Dedifferentiated amniotic fluid mesenchymal stem cell (primary cell): ENCODE results near the gene SERINC5.
"Not testable (repeated sequence)": the region's sequence is repeated elsewhere in the genome, so short reads cannot be mapped to it uniquely, and the experiment has no call there.

Experiments
- DNase-seq: peaks from one replicate; pipeline ENCODE4 v3.0.0-alpha.2; 2016; ENCODE audit errors: extremely low spot score

SERINC5 gene

GRCh38 chr5:80172067-80172695, 83.7 kb downstream of the SERINC5 start:
- no peak for DNase-seq

- DNase-seq, result no peak
Observed at GRCh38 chr5:80170117-80170535, 85.7 kb downstream of the SERINC5 start.

GRCh38 chr5:80168388-80169028, 87.3 kb downstream of the SERINC5 start:
- no peak for DNase-seq

GRCh38 chr5:80165452-80165851, 90.4 kb downstream of the SERINC5 start:
- no peak for DNase-seq

GRCh38 chr5:80161165-80161564, 94.7 kb downstream of the SERINC5 start:
- no peak for DNase-seq

- no peak for DNase-seq
Observed at GRCh38 chr5:80160242-80160641, 95.6 kb downstream of the SERINC5 start.

- no peak for DNase-seq
Observed at GRCh38 chr5:80159133-80159815, 96.6 kb downstream of the SERINC5 start.

GRCh38 chr5:80156156-80156555, 99.7 kb downstream of the SERINC5 start:
- DNase-seq, result no peak

GRCh38 chr5:80154749-80155148, 101.1 kb downstream of the SERINC5 start:
- DNase-seq, result no peak

GRCh38 chr5:80154289-80154688, 101.6 kb downstream of the SERINC5 start:
- DNase-seq, result not testable (repeated sequence)

GRCh38 chr5:80153586-80154126, 102.2 kb downstream of the SERINC5 start:
- no peak for DNase-seq

- DNase-seq, result no peak
Observed at GRCh38 chr5:80152778-80153177, 103.1 kb downstream of the SERINC5 start.

- no peak for DNase-seq
Observed at GRCh38 chr5:80151890-80152289, 104.0 kb downstream of the SERINC5 start.

- DNase-seq, result no peak
Observed at GRCh38 chr5:80150731-80151130, 105.1 kb downstream of the SERINC5 start.

GRCh38 chr5:80149161-80149609, 106.7 kb downstream of the SERINC5 start:
- DNase-seq, result no peak

- no peak for DNase-seq
Observed at GRCh38 chr5:80147119-80147815, 108.6 kb downstream of the SERINC5 start.

GRCh38 chr5:80146046-80146445, 109.8 kb downstream of the SERINC5 start:
- no peak for DNase-seq

GRCh38 chr5:80143491-80143890, 112.4 kb downstream of the SERINC5 start:
- DNase-seq, result no peak

- DNase-seq, result no peak
Observed at GRCh38 chr5:80142996-80143395, 112.9 kb downstream of the SERINC5 start.

GRCh38 chr5:80141681-80142080, 114.2 kb downstream of the SERINC5 start:
- peak; percentile 32 for DNase-seq

GRCh38 chr5:80141147-80141671, 114.6 kb downstream of the SERINC5 start:
- DNase-seq, result peak; percentile 26

- DNase-seq, result no peak
Observed at GRCh38 chr5:80140496-80140895, 115.4 kb downstream of the SERINC5 start.
